Panc1 (cell line): ENCODE data around the gene PCNX1. TPM values are rescaled to one million over a fixed set of nuclear protein-coding genes. Genes with fewer than 3 reads are reported as not detected.

Experiments
- ATAC-seq: fragments of 200-7000 bp; cut with Tn5 transposase; 2 replicates; pipeline ENCODE4 v1.9.1; 2020; ENCODE audit warnings: mild to moderate bottlenecking, moderate library complexity
- BruUV-seq: library from RNA; stranded (reverse); fragments of 400-500 nt; replicated peaks from 2 replicates; lab custom pipeline; 2021; lab: Mats Ljungman, UMichigan
- CTCF ChIA-PET: fragments of 300-600 bp; sonication (Branson Sonifier 250); formaldehyde crosslinking; loops from one replicate; lab custom pipeline; 2022; ENCODE audit warnings: antibody characterized with exemption; lab: Charles Lee
- POLR2A ChIA-PET: fragments of 300-600 bp; sonication (Branson Sonifier 250); formaldehyde crosslinking; loops from one replicate; lab custom pipeline; 2022; ENCODE audit warnings: antibody characterized with exemption; lab: Charles Lee
- DNase-seq: peaks from one replicate; pipeline ENCODE4 v3.0.0-alpha.2; 2010; ENCODE audit warnings: low read depth, low spot score
- H3K27ac ChIP-seq: 2 replicates; pipeline ENCODE4 v1.5.1; 2011; ENCODE audit warnings: mild to moderate bottlenecking, low read length, inconsistent platforms
- H3K27me3 ChIP-seq: fragments of 200-500 bp; sonication (Bioruptor generic); 2 replicates; pipeline ENCODE4 v1.6.0; 2014; ENCODE audit warnings: low read length, inconsistent platforms; ENCODE audit not compliant: control insufficient read depth, insufficient read depth
- H3K36me3 ChIP-seq: fragments of 200-500 bp; sonication (Bioruptor generic); 2 replicates; pipeline ENCODE4 v1.5.1; 2014; ENCODE audit warnings: inconsistent platforms, mild to moderate bottlenecking, low read length, moderate library complexity; ENCODE audit not compliant: control insufficient read depth, insufficient read depth
- H3K4me1 ChIP-seq: 2 replicates; pipeline ENCODE4 v1.5.1; 2011; ENCODE audit warnings: inconsistent platforms, mild to moderate bottlenecking, low read length, moderate library complexity; ENCODE audit not compliant: control insufficient read depth, insufficient read depth
- H3K4me3 ChIP-seq, 2 experiments: 2 replicates each; pipeline ENCODE4 v1.5.1; 2011 to 2012; ENCODE audit warnings: low read depth in 2 of 2, low read length in 2 of 2, mild to moderate bottlenecking in 2 of 2, inconsistent platforms in 1 of 2, moderate library complexity in 1 of 2
- H3K9me3 ChIP-seq: fragments of 200-500 bp; sonication (Bioruptor generic); 2 replicates; pipeline ENCODE4 v1.5.1; 2014; ENCODE audit warnings: low read depth, mild to moderate bottlenecking, inconsistent platforms, low read length, moderate library complexity; ENCODE audit not compliant: control insufficient read depth, insufficient read depth
- POLR2AphosphoS5 ChIP-seq: IDR thresholded peaks from 2 replicates; pipeline ENCODE4 v1.6.1; 2012; ENCODE audit warnings: mild to moderate bottlenecking, low read depth, low read length, moderate library complexity
- SIN3A ChIP-seq: IDR thresholded peaks from 2 replicates; pipeline ENCODE4 v1.6.1; 2012; ENCODE audit warnings: low read depth, mild to moderate bottlenecking, low read length, moderate library complexity, borderline replicate concordance; ENCODE audit not compliant: insufficient read depth
- TCF7L2 ChIP-seq: IDR thresholded peaks from 2 replicates; pipeline ENCODE4 v1.6.1; 2011; ENCODE audit warnings: mild to moderate bottlenecking, low read depth, low read length, inconsistent platforms
- in situ Hi-C: cut with HindIII; loops from 2 replicates; pipeline ENCODE4 v1.10.0; 2016; ENCODE audit warnings: low sequenced_read_pairs, low pct_unique_long_range_greater_than_20kb
- intact Hi-C: fragments of 100-400 bp; cut with micrococcal nuclease; formaldehyde crosslinking; loops from one replicate; pipeline ENCODE4 v1.10.0; 2022; ENCODE audit not compliant: unreplicated experiment
- total RNA-seq: library from RNA; stranded (reverse); gene quantifications from one replicate; pipeline ENCODE4 v1.2.1, GENCODE V29; 2021; ENCODE audit not compliant: unreplicated experiment
- TF ChIP-seq, protein P1 (sequence below): fragments of 450-650 bp; IDR thresholded peaks from 2 replicates; pipeline ENCODE4 v1.5.1; 2017; ENCODE audit warnings: mild to moderate bottlenecking
- TF ChIP-seq, protein P2 (sequence below), 2 experiments: IDR thresholded peaks; 2 replicates each; pipeline ENCODE4 v1.6.1; 2011 to 2012; ENCODE audit warnings: low read depth in 2 of 2, control low read depth in 1 of 2, low read length in 1 of 2, mild to moderate bottlenecking in 1 of 2, moderate library complexity in 1 of 2; ENCODE audit not compliant: insufficient read depth in 1 of 2

The PCNX1 gene
- total RNA-seq, 1 experiment from 2014 or later = 30.5 TPM

- ATAC-seq = no peak
- DNase-seq = no peak
- Histone ChIP-seq H3K4me3 (no peak overlapping the region), H3K27ac (no peak overlapping the region), H3K9me3 (no peaks in the 10 kb centered on the region), H3K36me3 (no peaks in the 10 kb centered on the region), H3K27me3 (no peaks in the 10 kb centered on the region), H3K4me1 (no peaks in the 10 kb centered on the region)
- in situ Hi-C loops (no loop called here), intact Hi-C loops (no loop called here)
- POLR2A ChIA-PET = no interaction called here
- no TSS peak for BruUV-seq
- CTCF ChIA-PET = no interaction called here
- TF ChIP-seq, protein P1, sequence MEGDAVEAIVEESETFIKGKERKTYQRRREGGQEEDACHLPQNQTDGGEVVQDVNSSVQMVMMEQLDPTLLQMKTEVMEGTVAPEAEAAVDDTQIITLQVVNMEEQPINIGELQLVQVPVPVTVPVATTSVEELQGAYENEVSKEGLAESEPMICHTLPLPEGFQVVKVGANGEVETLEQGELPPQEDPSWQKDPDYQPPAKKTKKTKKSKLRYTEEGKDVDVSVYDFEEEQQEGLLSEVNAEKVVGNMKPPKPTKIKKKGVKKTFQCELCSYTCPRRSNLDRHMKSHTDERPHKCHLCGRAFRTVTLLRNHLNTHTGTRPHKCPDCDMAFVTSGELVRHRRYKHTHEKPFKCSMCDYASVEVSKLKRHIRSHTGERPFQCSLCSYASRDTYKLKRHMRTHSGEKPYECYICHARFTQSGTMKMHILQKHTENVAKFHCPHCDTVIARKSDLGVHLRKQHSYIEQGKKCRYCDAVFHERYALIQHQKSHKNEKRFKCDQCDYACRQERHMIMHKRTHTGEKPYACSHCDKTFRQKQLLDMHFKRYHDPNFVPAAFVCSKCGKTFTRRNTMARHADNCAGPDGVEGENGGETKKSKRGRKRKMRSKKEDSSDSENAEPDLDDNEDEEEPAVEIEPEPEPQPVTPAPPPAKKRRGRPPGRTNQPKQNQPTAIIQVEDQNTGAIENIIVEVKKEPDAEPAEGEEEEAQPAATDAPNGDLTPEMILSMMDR = no peak
- no peak for TF ChIP-seq POLR2AphosphoS5
- no peak for TF ChIP-seq SIN3A
- TF ChIP-seq, protein P2, sequence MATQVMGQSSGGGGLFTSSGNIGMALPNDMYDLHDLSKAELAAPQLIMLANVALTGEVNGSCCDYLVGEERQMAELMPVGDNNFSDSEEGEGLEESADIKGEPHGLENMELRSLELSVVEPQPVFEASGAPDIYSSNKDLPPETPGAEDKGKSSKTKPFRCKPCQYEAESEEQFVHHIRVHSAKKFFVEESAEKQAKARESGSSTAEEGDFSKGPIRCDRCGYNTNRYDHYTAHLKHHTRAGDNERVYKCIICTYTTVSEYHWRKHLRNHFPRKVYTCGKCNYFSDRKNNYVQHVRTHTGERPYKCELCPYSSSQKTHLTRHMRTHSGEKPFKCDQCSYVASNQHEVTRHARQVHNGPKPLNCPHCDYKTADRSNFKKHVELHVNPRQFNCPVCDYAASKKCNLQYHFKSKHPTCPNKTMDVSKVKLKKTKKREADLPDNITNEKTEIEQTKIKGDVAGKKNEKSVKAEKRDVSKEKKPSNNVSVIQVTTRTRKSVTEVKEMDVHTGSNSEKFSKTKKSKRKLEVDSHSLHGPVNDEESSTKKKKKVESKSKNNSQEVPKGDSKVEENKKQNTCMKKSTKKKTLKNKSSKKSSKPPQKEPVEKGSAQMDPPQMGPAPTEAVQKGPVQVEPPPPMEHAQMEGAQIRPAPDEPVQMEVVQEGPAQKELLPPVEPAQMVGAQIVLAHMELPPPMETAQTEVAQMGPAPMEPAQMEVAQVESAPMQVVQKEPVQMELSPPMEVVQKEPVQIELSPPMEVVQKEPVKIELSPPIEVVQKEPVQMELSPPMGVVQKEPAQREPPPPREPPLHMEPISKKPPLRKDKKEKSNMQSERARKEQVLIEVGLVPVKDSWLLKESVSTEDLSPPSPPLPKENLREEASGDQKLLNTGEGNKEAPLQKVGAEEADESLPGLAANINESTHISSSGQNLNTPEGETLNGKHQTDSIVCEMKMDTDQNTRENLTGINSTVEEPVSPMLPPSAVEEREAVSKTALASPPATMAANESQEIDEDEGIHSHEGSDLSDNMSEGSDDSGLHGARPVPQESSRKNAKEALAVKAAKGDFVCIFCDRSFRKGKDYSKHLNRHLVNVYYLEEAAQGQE (IDR thresholded peaks at IDR 0.05; ENCODE audit: insufficient read depth in 1 of 2, low read depth in 2 of 2, low read length in 1 of 2) = no peak
- no peak for TF ChIP-seq TCF7L2
Measured at GRCh38 chr14:71150737-71151136, 243.5 kb downstream of the PCNX1 start.

- no peaks in the 10 kb centered on the region for H3K9me3 ChIP-seq
- DNase-seq (no peak), ATAC-seq (no peak)
- in situ Hi-C loops = no loop called here
- BruUV-seq = no TSS peak
- no peak overlapping the region for H3K27ac ChIP-seq
- intact Hi-C loops = no loop called here
- no peak overlapping the region for H3K4me3 ChIP-seq
- H3K36me3 ChIP-seq = no peaks in the 10 kb centered on the region
- POLR2A ChIA-PET = no interaction called here
- CTCF ChIA-PET = no interaction called here
- no peaks in the 10 kb centered on the region for H3K4me1 ChIP-seq
- no peaks in the 10 kb centered on the region; the same call in 1 of the 2 replicates for H3K27me3 ChIP-seq
- TF ChIP-seq, protein P1 = no peak
- TF ChIP-seq SIN3A (no peak), POLR2AphosphoS5 (no peak), TCF7L2 (no peak)
- TF ChIP-seq, protein P2 (IDR thresholded peaks at IDR 0.05; ENCODE audit: insufficient read depth in 1 of 2, low read depth in 2 of 2, low read length in 1 of 2) = no peak
Measured at GRCh38 chr14:71155743-71156142, 248.5 kb downstream of the PCNX1 start.
